Measurements from ENCODE around the gene PDE6B. TPM values are rescaled to one million over a fixed set of nuclear protein-coding genes. Genes with fewer than 3 reads are reported as not detected.
"Not testable (repeated sequence)": the region's sequence is repeated elsewhere in the genome, so short reads cannot be mapped to it uniquely, and the experiment has no call there.

The PDE6B gene
- total and polyA plus RNA-seq, 3 experiments from 2014 or later = 9.3 to 21.5 (median 10.1) TPM

- peak in 1 of 5 donors; percentile 46 for DNase-seq
- ChIA-PET POLR2A (interaction anchor here (1.1 kb wide), 1 partner anchor 8 kb away, joined by 3 read pairs; no protein-coding TSS in a partner anchor), CTCF (no interaction called here)
- Histone ChIP-seq H3K27ac (ENCODE audit: low read depth, low read length) (no peak overlapping the region), H3K9me3 (ENCODE audit: low read length) (no peaks in the 10 kb centered on the region), H3K4me1 (ENCODE audit: insufficient read depth, low read length) (peaks cover 11% of the 10 kb centered on the region), H3K36me3 (ENCODE audit: insufficient read depth, low read length) (peaks cover 11% of the 10 kb centered on the region), H3K4me3 (ENCODE audit: low read length) (no peak overlapping the region), H3K27me3 (ENCODE audit: insufficient read depth, low read length, poor library complexity, severe bottlenecking) (no peaks in the 10 kb centered on the region)
- Mint-ChIP-seq H3K9me3 (no peaks in the 10 kb centered on the region), H3K4me3 (no peak overlapping the region), H3K4me1 (peaks cover 5 to 23% (median 7%) of the 10 kb centered on the region in 3 donors), H3K27me3 (peaks cover 0 to 2% of the 10 kb centered on the region in 2 donors), H3K36me3 (peaks cover 0 to 18% (median 5%) of the 10 kb centered on the region in 3 donors), H3K27ac (no peak overlapping the region)
Measured at GRCh38 chr4:666822-667544, 41.6 kb downstream of the PDE6B start.

DNA sequence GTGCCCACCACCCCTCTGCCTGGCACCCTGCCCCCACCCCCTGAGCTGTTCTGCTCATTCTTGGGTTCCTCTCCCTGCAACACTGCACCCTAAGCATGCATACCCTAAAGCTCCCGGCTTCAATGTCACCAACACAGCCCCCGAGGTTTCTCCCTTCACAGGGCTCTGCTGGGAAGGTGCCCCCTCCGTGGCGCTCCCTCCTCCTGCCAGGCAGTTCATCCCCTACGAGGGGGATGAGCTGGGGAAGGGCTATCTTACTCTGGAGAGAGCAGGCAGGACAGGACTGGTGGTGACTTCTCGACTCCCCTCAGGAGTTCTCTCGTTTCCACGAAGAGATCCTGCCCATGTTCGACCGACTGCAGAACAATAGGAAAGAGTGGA is 42.2 kb downstream of the PDE6B start:
- Mint-ChIP-seq H3K9me3 (no peaks in the 10 kb centered on the region), H3K4me1 (peaks cover 5 to 23% (median 7%) of the 10 kb centered on the region in 3 donors), H3K27me3 (peaks cover 0 to 2% of the 10 kb centered on the region in 2 donors), H3K36me3 (peaks cover 0 to 22% (median 5%) of the 10 kb centered on the region in 3 donors), H3K4me3 (peak overlapping the region in 2 of 7 donors; percentile 57 to 58), H3K27ac (peak overlapping the region in 1 of 8 donors; percentile 22)
- ChIA-PET CTCF (no interaction called here), POLR2A (no interaction called here)
- no peaks in the 10 kb centered on the region for H3K9me3 ChIP-seq (ENCODE audit: low read length)
- H3K4me1 ChIP-seq (ENCODE audit: insufficient read depth, low read length) = peaks cover 11% of the 10 kb centered on the region
- no peak overlapping the region for H3K27ac ChIP-seq (ENCODE audit: low read depth, low read length)
- no peaks in the 10 kb centered on the region for H3K27me3 ChIP-seq (ENCODE audit: insufficient read depth, low read length, poor library complexity, severe bottlenecking)
- peaks cover 17% of the 10 kb centered on the region for H3K36me3 ChIP-seq (ENCODE audit: insufficient read depth, low read length)
- DNase-seq = no peak
- H3K4me3 ChIP-seq (ENCODE audit: low read length) = no peak overlapping the region

- Mint-ChIP-seq H3K36me3 (peaks cover 0 to 27% (median 5%) of the 10 kb centered on the region in 3 donors), H3K4me3 (peak overlapping the region in 2 of 7 donors; percentile 23 to 58), H3K4me1 (peaks cover 7 to 23% (median 10%) of the 10 kb centered on the region in 3 donors)
- H3K4me3 ChIP-seq (ENCODE audit: low read length); H3K27me3 Mint-ChIP-seq; H3K27ac Mint-ChIP-seq; DNase-seq; H3K9me3 Mint-ChIP-seq; POLR2A ChIA-PET; H3K9me3 ChIP-seq (ENCODE audit: low read length); CTCF ChIA-PET; H3K27ac ChIP-seq (ENCODE audit: low read depth, low read length); H3K27me3 ChIP-seq (ENCODE audit: insufficient read depth, low read length, poor library complexity, severe bottlenecking): not testable (repeated sequence)
- peaks cover 12% of the 10 kb centered on the region for H3K4me1 ChIP-seq (ENCODE audit: insufficient read depth, low read length)
- H3K36me3 ChIP-seq (ENCODE audit: insufficient read depth, low read length) = peaks cover 17% of the 10 kb centered on the region
Measured at GRCh38 chr4:668219-668618, 42.8 kb downstream of the PDE6B start.

DNA sequence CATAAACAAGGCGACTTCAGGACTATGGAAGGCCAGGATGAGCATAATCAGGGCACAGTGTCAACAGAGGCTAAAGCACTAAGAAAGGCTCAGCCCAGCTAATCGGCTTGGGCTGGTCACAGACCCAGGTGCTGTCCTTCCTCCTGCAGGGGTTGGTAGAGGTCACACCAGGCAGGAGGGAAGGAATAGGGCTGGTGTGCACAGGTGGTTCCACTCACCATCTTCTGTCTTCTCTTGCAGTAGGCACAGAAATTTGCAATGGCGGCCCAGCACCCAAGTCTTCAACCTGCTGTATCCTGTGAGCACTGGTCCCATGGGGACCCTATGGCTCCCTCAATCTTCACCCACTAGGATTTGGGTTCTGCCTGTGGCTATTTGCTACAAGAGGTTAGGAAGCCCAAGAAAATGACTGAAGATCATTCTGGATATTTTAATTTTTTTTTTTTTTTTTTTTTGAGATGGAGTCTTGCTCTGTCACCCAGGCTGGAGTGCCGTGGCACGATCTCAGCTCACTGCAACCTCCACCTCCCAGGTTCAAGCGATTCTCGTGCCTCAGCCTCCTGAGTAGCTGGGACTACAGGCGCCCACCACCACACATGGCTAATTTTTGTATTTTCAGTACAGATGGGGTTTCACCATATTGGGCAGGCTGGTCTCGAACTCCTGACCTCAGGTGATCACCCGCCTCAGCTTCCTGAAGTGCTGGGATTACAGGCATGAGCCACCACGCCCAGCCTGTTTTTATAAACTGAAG is 44.6 kb downstream of the PDE6B start:
- H3K9me3 Mint-ChIP-seq; POLR2A ChIA-PET; H3K9me3 ChIP-seq (ENCODE audit: low read length); H3K27ac ChIP-seq (ENCODE audit: low read depth, low read length); H3K27me3 Mint-ChIP-seq; H3K27me3 ChIP-seq (ENCODE audit: insufficient read depth, low read length, poor library complexity, severe bottlenecking); CTCF ChIA-PET; H3K4me3 ChIP-seq (ENCODE audit: low read length); DNase-seq: not testable (repeated sequence)
- Histone ChIP-seq H3K36me3 (ENCODE audit: insufficient read depth, low read length) (peaks cover 17% of the 10 kb centered on the region), H3K4me1 (ENCODE audit: insufficient read depth, low read length) (peaks cover 13% of the 10 kb centered on the region)
- peaks cover 0 to 33% (median 5%) of the 10 kb centered on the region in 3 donors for H3K36me3 Mint-ChIP-seq
- peak overlapping the region in 1 of 8 donors; percentile 23 for H3K27ac Mint-ChIP-seq
- H3K4me3 Mint-ChIP-seq = peak overlapping the region in 2 of 7 donors; percentile 6 to 70
- peaks cover 6 to 17% (median 9%) of the 10 kb centered on the region in 3 donors for H3K4me1 Mint-ChIP-seq

GRCh38 chr4:671769-672168 is 46.4 kb downstream of the PDE6B start:
- Histone ChIP-seq H3K9me3 (ENCODE audit: low read length) (no peaks in the 10 kb centered on the region), H3K4me1 (ENCODE audit: insufficient read depth, low read length) (peaks cover 19% of the 10 kb centered on the region), H3K27me3 (ENCODE audit: insufficient read depth, low read length, poor library complexity, severe bottlenecking) (no peaks in the 10 kb centered on the region), H3K36me3 (ENCODE audit: insufficient read depth, low read length) (peaks cover 17% of the 10 kb centered on the region), H3K4me3 (ENCODE audit: low read length) (no peak overlapping the region), H3K27ac (ENCODE audit: low read depth, low read length) (no peak overlapping the region)
- H3K36me3 Mint-ChIP-seq = peaks cover 0 to 33% (median 5%) of the 10 kb centered on the region in 3 donors
- no peak for DNase-seq
- H3K9me3 Mint-ChIP-seq = no peaks in the 10 kb centered on the region
- H3K27me3 Mint-ChIP-seq = peaks cover 0 to 2% of the 10 kb centered on the region in 2 donors
- peak overlapping the region in 5 of 7 donors; percentile 15 to 90 (median 65) for H3K4me3 Mint-ChIP-seq
- peaks cover 6 to 17% (median 11%) of the 10 kb centered on the region in 3 donors for H3K4me1 Mint-ChIP-seq
- CTCF ChIA-PET = interaction anchor here (0.7 kb wide), 1 partner anchor 9 kb away, joined by 3 read pairs; no protein-coding TSS in a partner anchor
- POLR2A ChIA-PET = interaction anchor here (0.6 kb wide), 1 partner anchor 53 kb away, joined by 3 read pairs; no protein-coding TSS in a partner anchor
- peak overlapping the region in 1 of 8 donors; percentile 50 for H3K27ac Mint-ChIP-seq

DNA sequence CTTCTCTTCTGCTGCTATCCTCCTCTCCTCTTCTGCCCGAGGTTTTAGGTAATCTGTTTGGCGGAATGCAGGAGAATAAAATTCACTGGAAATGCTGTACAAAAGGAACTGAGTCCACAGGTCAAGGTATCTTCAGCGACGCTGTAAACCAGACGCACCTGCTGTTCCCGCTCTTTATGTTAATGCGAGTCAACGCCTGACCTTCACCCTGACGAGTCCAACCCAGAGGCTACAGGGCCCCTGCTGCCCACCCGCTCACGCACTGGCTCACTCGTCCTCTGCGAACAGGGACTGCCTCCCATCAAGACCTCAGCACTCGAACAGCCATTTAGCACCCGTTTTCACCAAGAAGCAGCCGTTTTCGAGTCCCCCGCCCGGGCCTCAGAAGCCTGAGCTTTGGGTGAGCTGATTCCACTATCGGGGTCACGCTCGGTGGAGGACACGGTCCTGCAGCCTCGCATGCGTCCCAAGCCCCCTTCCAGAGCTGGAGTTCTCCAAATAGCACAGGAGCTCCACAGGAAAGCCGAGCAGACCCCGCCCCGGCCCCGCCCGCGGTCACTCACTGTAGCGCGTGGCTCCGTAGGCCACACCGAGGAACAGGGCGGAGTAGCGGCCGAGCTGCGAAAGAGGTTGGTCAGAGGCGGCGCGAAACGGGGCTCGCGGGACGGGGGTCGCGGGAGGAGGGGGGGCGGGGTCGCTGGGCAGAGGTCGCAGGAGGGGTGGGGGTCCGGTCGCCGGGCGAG is 48.1 kb downstream of the PDE6B start:
- H3K4me3 Mint-ChIP-seq = peak overlapping the region; percentile 74 to 95 (median 90)
- ChIA-PET CTCF (interaction anchor here (1.0 to 2.1 kb wide), 5 partner anchors 9 to 336 kb away, joined by 3 to 19 read pairs (median 3); partner anchors contain the start of gene ZNF141), POLR2A (interaction anchor here (1.0 to 1.5 kb wide), 3 partner anchors 9 to 108 kb away, joined by 3 to 21 read pairs (median 4); no protein-coding TSS in a partner anchor)
- peaks cover 0 to 33% (median 5%) of the 10 kb centered on the region in 3 donors for H3K36me3 Mint-ChIP-seq
- H3K27ac ChIP-seq (ENCODE audit: low read depth, low read length) = peak overlapping the region; percentile 60
- H3K4me3 ChIP-seq (ENCODE audit: low read length) = peak overlapping the region; percentile 67
- H3K36me3 ChIP-seq (ENCODE audit: insufficient read depth, low read length) = peaks cover 17% of the 10 kb centered on the region
- H3K4me1 Mint-ChIP-seq = peaks cover 6 to 17% (median 9%) of the 10 kb centered on the region in 3 donors
- no peaks in the 10 kb centered on the region for H3K27me3 ChIP-seq (ENCODE audit: insufficient read depth, low read length, poor library complexity, severe bottlenecking)
- H3K4me1 ChIP-seq (ENCODE audit: insufficient read depth, low read length) = peaks cover 19% of the 10 kb centered on the region
- no peak for DNase-seq
- no peaks in the 10 kb centered on the region for H3K27me3 Mint-ChIP-seq
- H3K27ac Mint-ChIP-seq = peak overlapping the region in 7 of 8 donors; percentile 47 to 85 (median 77)
- no peaks in the 10 kb centered on the region for H3K9me3 Mint-ChIP-seq
- no peaks in the 10 kb centered on the region for H3K9me3 ChIP-seq (ENCODE audit: low read length)

GRCh38 chr4:674172-675035 is 49.0 kb downstream of the PDE6B start, which contains the start of the genes ATP5ME and MYL5:
ATP5ME (minus strand) TSS chr4:674276; CDS start chr4:674247, 29 bp downstream.
MYL5 (plus strand) TSS chr4:674542; CDS start chr4:678027, 3,485 bp downstream.
- Histone ChIP-seq H3K9me3 (ENCODE audit: low read length) (no peaks in the 10 kb centered on the region), H3K4me1 (ENCODE audit: insufficient read depth, low read length) (peaks cover 19% of the 10 kb centered on the region), H3K27me3 (ENCODE audit: insufficient read depth, low read length, poor library complexity, severe bottlenecking) (no peaks in the 10 kb centered on the region), H3K27ac (ENCODE audit: low read depth, low read length) (peak within 1 kb of the TSS; percentile 98), H3K36me3 (ENCODE audit: insufficient read depth, low read length) (peaks cover 17% of the 10 kb centered on the region), H3K4me3 (ENCODE audit: low read length) (peak within 1 kb of the TSS; percentile 78)
- CTCF ChIA-PET = interaction anchor here (1.0 to 2.1 kb wide), 6 partner anchors 10 to 336 kb away, joined by 3 to 19 read pairs (median 3); partner anchors contain the start of gene ZNF141
- Mint-ChIP-seq H3K27me3 (no peaks in the 10 kb centered on the region), H3K27ac (peak within 1 kb of the TSS; percentile 83 to 96 (median 86)), H3K36me3 (peaks cover 0 to 33% (median 5%) of the 10 kb centered on the region in 3 donors), H3K4me1 (peaks cover 6 to 17% (median 9%) of the 10 kb centered on the region in 3 donors), H3K9me3 (no peaks in the 10 kb centered on the region), H3K4me3 (peak within 1 kb of the TSS; percentile 82 to 95 (median 90))
- peak; percentile 97 to 99 (median 99) for DNase-seq
- POLR2A ChIA-PET = interaction anchor here (0.7 to 1.5 kb wide), 6 partner anchors 8 to 1038 kb away, joined by 3 to 21 read pairs (median 4); partner anchors contain the start of gene SLBP

All from CD8-positive, alpha-beta memory T cell (primary cell).